Activated T-cell treated with anti-CD3 and anti-CD28 coated beads, Interleukin-2, amount 50 U/mL, for 48 hours (primary cell): ENCODE results near the gene SUGP1.

ENCODE experiments used
- DNase-seq, 2 experiments: peaks; one replicate each; pipeline ENCODE4 v3.0.0-alpha.2; 2020

The SUGP1 gene

DNA sequence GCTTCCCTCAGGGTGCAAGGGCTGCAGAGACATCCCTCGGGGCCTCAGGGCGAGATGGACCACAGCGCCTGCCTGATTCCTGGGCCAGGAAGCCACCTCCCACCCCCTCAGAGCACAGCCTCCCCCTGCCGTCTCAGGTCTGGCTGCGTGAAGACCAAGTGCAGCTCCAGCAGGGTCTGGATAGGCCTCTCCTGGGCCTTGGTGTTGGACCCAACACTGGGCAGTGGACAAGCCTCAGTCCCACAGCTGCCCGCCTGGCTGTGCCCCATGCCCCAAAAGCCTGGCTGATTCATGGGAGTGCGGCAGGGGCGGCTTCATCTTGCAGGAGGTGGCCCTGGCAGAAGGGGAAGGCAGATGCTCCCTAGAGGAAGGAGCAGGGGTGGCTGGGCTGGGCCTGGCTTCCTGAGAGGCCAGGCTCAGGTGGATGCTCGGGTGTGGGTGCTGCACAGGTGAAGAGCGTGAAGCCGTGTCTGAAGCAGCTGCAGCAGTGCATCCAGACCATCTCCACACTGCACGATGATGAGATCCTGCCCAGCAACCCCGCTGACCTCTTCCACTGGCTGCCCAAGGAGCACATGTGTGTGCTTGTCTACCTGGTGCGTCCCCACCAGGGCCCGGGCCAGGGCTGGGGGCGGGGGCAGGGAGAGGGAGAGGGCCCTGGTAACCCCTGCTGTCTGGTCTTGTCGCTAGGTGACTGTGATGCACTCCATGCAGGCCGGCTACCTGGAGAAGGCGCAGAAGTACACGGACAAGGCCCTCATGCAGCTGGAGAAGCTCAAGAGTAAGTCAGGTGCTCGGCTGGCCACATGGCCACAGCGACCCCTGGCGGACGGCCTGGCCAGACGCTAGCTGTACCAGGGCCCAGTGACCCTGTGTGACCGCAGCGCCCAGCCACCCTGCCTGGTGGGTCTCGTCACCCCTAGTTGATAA lies 22.0 kb upstream of the SUGP1 start:
- DNase-seq, result peak in 1 of 2 experiments; percentile 35

DNA sequence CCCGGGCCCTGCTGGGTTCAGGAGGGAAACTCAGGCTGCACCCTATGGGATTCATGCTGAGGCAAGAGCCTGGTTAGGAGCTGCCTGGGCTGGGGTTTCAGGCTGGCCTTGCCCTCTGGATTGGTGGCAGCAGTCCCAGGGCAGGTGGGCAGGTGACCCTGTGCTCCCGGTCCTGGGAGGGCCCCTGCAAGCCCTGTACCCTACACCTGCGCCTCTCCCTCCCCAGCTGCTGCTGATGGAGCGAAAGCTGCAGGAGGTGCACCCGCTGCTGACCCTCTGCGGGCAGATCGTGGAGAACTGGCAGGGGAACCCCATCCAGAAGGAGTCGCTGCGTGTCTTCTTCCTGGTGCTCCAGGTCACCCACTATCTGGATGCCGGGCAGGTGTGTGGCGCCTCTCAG lies 20.7 kb upstream of the SUGP1 start:
- DNase-seq, result no peak

DNA sequence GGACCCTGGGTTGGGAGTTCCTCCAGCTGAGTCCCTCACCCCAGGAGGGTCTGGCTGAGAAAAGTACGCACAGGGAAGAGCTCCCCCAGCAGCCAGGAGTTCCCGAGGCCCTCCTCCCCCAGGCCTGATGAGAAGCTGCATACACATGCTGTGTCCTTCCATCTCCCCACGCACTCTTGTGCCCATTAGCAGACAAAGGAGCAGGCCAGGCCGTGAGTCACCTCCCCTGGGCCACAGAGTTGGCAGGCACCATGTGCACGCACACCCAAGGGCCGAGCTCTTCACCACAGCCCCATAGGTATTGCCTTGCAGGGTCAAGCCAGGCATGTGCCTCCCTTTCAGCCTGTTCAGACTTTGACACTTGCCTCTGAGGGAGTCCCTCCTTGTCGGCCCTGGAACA lies 17.8 kb upstream of the SUGP1 start:
- DNase-seq, result no peak

DNA sequence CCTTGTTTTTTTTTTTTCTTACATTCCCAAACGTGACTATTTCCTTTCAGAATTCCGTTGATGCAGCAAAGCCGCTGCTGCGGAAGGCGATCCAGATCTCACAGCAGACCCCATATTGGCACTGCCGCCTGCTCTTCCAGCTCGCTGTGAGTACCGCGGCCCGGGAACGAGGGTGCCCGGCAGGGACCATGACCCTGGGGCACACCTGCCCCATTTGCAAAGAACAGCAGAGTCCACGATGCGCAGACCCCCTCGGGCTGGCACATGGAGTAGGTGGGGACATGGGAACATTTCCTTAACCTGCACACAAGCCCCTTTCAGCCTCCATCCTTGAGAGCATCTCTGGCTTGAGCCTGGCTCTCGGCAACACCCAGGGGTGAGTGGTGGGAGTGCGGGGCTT lies 16.8 kb upstream of the SUGP1 start:
- no peak for DNase-seq

DNA sequence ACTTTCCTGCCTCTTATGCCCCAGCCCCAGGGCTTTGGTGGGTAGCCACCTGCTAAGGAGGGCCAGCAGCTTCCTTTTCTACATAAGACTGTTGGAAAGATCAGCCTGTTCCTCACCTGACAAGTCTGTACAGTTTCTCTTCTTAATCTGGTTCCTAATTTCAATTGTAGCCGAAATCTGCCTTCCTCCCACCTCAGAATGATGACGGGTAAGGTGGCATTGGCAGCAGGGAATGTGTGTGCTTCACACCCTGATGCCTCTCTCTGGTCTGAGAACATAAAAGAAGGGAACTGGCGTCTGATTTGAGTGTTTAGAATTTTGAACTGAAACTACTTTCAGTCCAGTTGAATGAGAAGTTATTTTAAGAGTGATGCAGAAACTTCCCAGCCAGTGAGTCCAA lies 16.3 kb upstream of the SUGP1 start:
- no peak for DNase-seq

DNA sequence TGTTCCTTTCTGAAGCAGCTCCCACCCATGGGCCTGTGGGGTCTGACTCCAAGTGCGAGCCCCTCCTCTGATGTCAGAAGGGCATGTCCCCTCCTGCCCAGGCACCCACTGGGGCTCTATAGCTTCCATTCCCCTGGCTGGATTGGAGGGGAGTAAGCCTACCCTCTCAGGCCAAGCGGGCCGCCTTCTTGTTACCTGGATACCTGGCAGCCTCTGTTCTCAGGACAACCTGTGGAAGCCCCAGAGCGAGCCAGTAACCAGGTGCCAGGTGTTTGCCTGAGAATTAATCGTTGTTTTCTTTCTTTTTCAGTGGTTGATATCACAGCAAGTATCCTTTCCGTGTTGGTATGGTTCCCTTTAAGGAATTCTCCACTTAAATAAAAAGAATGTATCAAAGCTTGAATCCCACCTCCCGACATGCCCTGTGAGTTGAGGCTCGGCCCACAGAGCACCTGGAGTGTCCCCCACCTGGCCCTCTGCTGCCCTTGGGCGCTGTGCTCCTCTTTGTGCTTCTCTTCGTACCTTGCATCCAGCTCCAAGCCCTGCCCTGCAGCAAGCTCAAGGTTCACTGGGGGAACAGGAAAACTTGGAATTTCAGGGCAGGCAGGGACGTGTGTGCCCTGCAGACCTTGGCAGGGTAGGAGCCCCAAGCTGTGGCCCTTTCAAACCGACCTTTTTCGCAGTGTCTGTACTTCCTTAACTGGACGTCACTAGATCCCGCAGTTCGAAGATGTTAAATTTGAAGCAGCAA lies 15.3 kb upstream of the SUGP1 start:
- DNase-seq, result no peak

DNA sequence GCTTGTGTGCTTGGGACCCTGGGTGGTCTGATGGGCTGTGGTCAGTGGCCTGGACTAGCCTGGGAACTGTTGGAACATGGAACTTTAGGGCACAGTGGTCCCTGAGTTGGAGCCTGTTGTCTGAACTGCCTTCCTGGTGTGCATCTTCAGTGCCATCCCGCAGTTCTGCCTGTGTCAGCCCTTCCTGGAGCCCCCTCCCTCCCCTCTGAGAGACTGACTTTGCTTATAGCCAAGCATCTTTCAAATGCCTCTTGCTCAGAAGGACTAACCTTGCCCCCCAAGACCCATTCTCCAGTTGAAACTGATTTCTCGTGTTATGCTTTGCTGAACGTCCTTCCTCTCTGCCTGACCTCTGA lies 14.7 kb upstream of the SUGP1 start:
- no peak for DNase-seq

DNA sequence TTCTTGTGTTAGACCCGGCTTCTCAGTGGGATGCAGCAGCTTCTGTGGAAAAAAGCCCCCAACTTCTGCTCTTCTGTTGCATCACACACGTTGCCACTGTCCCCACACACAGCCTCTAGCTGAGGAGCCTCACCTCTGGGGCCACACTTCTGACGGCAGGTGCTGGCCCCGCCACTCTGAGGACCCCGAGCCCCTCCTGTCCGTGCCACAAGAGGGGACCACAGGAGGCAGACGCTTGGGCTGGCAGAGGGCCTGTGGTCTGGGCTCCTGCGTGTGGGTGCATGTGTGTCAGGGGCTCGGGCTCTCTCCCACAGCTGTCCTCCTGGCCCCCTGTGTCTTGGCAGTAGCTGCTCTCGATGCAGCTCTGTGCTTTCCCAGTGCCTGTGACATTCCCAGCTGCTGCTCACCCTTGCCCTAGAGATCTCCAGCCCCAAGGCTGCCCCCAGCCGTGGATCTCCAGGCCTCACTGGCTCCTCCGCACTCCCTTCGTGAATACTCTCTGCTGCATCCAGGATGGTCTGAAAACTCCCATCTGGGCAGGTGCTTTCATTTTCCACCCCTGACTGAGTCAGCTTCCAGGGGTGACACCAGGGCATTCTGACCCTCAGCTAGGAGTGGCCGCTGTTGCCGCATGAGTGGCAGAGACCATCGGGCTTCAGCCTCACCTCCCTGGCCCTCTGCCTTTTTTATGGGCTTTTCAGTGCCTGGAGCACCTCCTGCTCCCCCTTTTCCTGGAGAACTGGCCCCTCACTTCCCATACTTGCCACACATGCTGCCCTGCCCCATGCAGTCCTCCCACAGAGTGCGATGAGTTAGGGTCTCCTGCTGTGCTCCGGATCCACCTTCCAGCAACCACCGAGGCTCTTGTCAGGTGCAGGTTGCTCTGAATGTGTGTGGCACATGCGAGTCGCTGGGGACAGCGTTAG lies 14.0 kb upstream of the SUGP1 start:
- DNase-seq, result no peak

DNA sequence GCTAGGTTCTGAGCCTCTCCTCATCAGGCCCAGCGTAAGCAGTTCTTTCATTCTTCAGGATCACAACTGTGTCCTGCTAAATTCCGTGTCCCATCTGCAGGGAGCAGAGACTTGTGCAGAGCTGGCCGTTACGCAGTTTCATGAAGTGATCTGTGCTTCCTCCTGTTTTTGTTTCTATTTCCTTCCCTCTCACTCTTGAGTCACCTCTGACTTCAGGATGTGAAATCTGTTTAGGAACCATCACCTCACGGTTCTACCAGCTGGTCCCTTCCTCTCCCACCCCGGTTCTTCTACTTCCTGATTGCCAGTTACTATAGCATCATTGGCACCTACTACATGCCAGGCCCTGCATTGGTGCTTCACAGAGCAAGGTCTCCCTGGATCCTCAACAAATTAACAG lies 8.8 kb upstream of the SUGP1 start:
- no peak for DNase-seq

DNA sequence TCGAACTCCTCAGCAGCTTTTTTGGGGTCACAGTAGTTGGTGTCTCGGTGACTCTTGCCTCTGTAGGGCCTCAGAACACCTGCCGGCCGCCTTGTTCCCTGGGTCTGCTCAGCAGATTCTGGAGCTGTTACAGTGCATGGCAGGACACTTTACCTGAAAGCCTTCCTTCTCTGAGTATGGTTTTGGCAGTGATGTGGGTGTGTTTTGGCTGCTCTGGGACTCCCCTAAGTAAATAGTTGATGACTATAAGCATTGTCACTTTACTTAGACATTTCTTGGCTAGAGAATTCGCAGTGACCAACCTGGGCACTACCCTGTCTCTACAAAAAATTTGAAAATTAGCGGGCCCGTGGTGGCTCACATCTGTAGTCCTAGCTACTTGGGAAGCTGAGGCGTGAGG lies 7.4 kb upstream of the SUGP1 start:
- DNase-seq, result no peak

DNA sequence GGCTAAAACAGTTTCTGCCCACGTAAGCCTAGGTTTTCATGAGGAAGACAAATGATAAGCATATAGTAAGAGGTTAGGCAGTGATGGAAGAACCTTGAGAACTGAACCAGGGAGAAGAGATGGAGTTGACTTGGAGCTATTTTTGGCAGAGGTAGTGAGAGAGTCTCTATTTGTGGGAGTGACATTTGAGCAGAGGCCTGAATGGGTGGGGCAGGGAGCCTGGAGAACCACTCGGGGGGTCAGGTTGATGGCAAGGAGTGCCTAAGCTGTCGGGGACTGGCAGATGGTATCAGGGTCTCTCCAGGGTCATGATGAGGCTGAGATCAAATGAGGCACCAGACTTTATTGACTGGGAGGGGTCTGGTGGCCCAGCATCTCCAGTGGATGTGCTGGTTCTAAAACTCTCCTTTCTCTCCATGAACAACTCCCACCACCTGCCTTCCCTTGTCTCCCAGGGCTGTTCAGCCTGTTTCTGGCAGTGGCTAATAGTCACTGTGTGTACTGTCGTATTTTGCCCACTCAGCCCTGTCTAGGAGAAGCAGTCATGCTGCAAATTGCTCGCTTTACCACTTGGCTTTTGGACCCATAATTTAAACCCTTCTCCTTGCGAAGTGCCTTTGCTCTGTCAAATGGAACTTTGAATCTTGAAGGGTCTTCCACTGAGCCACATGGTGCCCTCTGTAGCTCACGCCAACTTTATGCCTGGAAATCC lies 3.9 kb upstream of the SUGP1 start:
- no peak for DNase-seq

DNA sequence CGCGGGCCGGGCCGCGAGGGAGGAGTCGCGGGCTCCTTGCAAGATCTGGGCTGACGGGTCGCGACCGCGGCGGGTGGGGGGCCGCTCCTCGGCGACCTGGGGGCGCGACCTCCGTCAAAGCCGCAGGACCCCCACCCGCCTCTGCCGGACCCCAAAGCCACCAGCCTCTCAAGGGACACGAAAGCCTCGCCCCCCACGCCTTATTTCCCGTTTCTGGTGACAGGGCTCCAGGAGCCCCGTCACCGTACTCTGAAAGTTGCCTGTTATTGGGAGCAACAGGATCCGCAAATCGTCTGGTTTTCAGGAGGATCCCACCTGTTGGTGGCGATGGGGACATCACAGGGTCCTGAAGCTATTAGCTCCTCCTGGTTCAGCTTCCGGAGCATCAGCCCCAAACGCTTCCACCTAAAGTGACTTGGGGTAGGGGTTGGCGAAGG lies 850 bp upstream of the SUGP1 start:
- DNase-seq, result peak in 1 of 2 experiments; percentile 35

DNA sequence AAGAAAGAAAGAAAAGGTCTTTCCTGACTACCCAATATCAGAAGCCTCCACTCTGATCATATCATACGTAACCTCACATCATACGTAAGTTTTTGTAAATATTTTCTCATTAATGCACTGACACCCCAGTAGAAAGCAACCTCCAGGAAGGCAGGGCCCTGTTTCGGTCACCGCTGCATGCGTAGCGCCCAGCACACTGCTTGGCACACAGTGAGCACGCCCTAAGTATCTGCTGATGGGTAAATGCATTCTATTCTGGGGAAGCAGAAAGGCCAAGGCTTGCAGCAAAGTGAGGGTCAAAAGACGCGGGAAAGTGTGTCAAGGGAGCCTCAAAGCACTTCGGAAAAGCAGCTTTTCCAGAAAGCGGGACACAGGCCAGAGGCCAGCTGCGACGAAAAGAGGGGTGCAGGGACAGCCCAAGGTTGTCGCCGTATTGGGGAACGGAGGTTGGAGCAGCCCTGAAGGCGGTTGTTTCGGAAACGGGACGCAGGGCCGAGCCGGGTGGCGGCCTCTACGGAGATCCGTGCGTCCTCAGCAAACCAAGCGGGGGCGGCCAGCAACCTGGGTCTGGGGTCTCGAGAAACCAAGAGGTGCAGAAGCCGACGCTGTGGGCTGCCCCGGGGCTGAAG lies 463 bp downstream of the SUGP1 start:
- no peak for DNase-seq

DNA sequence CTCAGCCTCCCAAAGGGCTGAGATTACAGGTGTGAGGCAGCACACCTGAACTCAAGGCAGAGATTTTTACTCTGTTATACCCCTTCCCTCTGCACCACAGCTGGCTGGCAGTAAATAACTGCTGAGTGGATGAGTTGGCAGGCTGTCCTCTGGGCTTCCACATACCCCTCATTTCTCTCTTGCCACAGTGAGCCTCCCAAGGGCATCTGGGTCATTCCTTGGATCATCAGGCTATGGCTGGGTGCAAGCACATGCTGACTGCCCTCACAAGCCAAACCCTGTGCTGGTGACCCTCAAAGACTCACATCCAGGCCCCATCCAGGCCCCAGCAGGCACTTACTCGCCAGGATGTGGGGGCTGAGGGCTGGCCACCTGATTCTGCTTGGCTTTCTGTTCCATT lies 4.2 kb downstream of the SUGP1 start:
- no peak for DNase-seq

DNA sequence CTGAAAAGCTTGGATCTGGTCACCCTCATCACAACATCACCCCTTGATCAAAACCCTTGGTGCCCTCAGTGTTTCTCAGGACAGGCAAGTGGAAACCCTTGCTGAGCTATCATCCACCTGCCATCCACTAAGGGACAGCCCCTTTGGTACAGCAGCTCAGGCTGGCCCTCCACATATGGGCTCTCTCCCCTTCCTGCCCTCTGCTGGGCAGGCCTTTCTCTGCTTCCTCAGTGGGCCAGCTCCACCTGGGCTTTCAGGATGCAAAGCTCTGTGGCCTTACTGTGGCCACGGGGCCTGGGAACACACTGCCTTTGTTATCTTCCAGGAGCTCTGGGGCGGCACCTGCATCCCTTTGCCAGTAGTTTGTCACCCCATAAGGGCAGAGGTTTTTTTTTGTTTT lies 4.9 kb downstream of the SUGP1 start:
- DNase-seq, result no peak

DNA sequence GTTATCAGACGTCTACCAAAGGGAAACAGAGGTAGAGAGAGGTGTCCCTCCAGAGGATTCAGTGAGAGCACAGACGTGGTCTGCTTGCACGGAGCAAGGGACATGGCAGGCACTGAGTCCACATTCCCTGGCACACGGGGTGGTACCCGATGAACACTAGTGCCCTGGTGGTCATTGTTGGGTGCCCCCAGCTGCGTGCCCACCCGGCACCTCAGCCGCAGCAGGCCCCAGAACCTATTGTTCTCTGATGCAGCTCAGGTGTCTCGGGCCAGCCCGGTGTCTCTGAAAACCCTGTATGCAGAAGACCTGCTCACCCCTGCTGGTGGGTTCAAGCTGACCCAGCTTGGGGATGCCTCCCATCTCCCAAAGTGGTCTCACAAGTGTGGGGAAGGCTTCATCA lies 11.9 kb downstream of the SUGP1 start:
- no peak for DNase-seq

DNA sequence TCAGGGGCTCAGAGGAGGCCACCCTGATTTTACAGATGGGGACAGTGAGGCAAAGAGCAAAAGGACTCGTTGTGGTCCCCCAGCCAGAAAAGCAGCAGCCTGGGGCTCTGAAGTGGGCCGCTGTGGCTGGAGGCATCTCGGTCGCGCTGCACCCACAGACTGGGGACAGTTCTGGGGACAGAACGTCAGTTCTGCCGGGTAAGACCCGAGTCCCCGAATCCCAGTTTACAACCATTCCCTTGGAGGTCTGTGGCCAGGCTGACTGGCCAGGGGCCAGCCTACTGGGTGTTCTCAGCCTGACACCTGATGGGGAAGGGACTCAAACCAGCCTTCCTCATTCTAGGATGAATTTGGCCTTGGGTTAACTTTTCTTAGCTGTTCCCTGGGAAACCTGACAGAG lies 14.1 kb downstream of the SUGP1 start:
- no peak for DNase-seq

DNA sequence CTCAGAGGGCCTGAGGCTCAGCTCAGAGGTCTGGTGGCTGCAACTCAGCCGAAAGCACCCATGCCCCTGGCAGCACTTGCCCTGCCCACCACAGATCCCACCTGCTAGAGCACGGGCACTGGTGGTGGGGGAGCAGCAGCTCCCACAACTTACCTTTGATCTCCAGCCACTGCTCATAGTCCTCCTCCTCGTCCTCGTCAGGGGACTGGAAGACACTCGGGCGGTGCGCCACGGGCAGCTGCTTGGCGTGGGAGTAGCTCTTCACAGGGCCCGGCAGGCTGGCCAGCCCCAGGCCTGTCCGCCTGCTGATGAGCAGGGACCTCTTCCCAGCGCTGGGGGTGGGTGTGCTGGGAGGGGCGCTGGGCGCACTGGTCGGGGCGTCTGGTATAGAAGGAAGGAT lies 14.6 kb downstream of the SUGP1 start:
- DNase-seq, result no peak

DNA sequence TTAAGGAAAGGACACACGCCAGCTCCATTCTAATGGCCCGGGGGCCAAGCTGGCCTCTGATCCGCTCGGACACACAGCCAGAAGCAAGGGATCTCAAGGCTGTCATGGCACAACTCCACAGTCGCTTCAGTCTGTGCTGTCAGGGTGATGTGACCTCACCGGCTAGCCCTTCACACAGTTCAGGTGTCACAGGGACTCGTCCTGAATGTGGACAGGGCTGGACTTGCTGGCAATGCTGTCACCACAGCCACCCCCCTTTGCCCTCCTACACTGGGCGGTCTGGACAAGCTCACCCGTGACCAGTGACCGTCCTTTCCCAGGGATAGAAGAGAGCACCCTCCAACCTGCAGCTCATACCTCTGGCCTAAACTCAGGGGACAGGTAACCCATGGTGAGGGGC lies 15.2 kb downstream of the SUGP1 start:
- DNase-seq, result no peak

DNA sequence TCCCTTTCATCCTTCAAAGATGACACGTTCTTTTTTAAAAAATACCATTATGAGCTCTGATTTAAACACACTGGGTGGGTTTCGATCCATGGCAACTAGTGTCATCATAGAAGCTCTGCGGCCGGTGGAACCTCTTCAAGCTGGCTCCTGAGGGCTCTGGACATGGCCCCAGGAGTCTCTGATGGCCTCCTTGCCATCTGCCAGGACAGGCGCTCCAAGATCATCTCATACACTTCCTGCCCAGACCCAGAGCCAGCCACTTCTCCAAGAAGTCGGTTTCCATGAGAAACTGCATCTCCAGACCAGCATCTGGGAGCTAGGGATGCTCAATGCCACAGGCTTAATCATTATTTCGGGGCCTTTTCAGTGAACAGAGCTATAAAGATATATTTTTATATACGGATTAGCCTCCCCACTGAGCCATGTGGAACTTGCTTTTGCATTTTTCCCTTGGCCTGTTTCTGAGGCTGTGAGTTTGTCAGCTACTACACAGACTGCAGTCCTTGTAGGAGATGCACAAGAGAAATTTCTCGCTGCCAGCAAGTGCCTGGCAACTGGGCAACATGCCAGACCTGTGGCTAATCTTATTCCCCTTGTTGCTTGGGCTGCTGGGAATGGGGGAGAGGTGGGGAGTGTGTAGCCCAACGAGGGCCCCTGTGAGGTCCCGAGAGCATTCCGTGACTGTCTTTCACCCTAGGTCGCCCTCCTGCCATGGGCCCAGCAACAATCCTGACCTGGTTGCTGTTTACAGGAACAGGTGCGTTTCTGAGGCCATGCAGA lies 15.9 kb downstream of the SUGP1 start:
- DNase-seq, result no peak

DNA sequence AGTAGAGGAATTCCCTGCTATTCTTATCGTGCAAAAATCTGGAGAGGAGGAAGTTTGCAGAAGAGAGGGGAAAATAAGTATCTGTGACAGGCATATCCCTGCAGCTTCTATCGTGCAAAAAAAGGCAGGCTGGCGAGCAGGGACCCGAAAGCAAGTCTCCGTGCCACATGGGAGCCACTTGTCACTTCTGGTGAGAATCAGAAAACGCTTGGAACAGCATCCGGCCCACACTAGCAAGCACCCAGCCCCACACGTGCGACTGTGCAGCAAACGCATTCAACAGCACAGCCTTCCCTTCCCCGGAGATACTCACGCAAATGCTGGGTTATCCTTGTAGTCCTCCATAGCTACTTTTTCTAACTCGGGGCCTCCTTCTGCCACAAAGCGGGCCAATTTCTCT lies 16.9 kb downstream of the SUGP1 start:
- DNase-seq, result no peak
